ENCODE measurements around the gene SH3BP1.

DNA sequence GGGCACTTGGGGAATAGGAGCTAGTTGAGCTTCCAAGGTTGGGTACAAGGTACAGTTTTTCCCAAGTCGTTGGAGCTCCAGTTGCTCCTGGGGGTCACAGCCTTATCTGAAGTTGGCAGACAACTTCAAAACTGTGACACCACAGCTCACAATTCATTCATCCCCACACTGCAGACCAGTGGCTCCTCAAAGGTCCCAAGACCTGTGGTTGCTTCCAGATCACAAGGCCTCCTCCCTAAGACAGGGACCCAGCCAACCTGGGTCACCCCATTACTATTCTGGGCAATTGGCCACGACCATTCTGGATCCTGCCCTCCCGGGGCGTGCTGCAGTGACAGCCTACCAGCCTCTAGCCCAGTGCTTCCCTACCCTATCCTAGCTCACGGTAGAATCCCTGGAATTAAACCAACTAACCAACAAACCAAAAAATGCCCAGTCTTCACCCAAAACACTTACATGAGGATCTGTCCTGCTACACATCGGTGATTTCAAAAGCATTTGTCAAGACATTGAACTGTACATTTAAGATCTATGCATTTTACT is 18.2 kb downstream of the SH3BP1 start:
- TF ChIP-seq CTCF (IDR thresholded peaks at IDR 0.05) (no peak), EZH2phosphoT487 (IDR thresholded peaks at IDR 0.05) (no peak)
